RWPE2 (cell line): ENCODE results near the gene CIB4.
A peak's percentile ranks its signal among the peaks of the same experiment; 100 is the strongest.

Experiments
- ATAC-seq: fragments of 200-7000 bp; cut with Tn5 transposase; 3 replicates; pipeline ENCODE4 v1.9.1; 2021; ENCODE audit warnings: low read depth
- DNase-seq: peaks from one replicate; pipeline ENCODE4 v3.0.0-alpha.2; 2020; ENCODE audit warnings: low spot score
- H3K27ac ChIP-seq: fragments of 450-650 bp; 2 replicates; pipeline ENCODE4 v1.5.1; 2017; ENCODE audit warnings: mild to moderate bottlenecking; ENCODE audit not compliant: poor library complexity, severe bottlenecking
- H3K27me3 ChIP-seq: fragments of 250-450 bp; sonication (Bioruptor Pico); 2 replicates; pipeline ENCODE4 v1.5.1; 2021; ENCODE audit warnings: mild to moderate bottlenecking, moderate library complexity; ENCODE audit not compliant: insufficient read depth, poor library complexity, severe bottlenecking
- H3K36me3 ChIP-seq: fragments of 250-450 bp; sonication (Bioruptor Pico); 2 replicates; pipeline ENCODE4 v1.5.1; 2020; ENCODE audit warnings: low read depth, mild to moderate bottlenecking, moderate library complexity
- H3K4me1 ChIP-seq: fragments of 250-450 bp; sonication (Bioruptor Pico); 2 replicates; pipeline ENCODE4 v1.5.1; 2021; ENCODE audit warnings: mild to moderate bottlenecking, moderate library complexity; ENCODE audit not compliant: insufficient read depth, poor library complexity, severe bottlenecking
- H3K4me3 ChIP-seq: fragments of 250-450 bp; sonication (Bioruptor Pico); 2 replicates; pipeline ENCODE4 v1.5.1; 2021; ENCODE audit warnings: mild to moderate bottlenecking, moderate library complexity; ENCODE audit not compliant: severe bottlenecking
- H3K9me3 ChIP-seq: fragments of 250-450 bp; sonication (Bioruptor Pico); 2 replicates; pipeline ENCODE4 v1.5.1; 2021; ENCODE audit warnings: mild to moderate bottlenecking, moderate library complexity; ENCODE audit not compliant: severe bottlenecking
- CTCF ChIP-seq: fragments of 450-650 bp; IDR thresholded peaks from one replicate; pipeline ENCODE4 v1.5.1; 2017; ENCODE audit warnings: mild to moderate bottlenecking, moderate library complexity; ENCODE audit not compliant: poor library complexity, severe bottlenecking

The CIB4 gene

GRCh38 chr2:26534098-26534864, 106.9 kb downstream of the CIB4 start:
- DNase-seq, result peak; percentile 19
- no peak overlapping the region for H3K4me3 ChIP-seq
- no peak for ATAC-seq
- no peaks in the 10 kb centered on the region for H3K36me3 ChIP-seq
- no peak for TF ChIP-seq CTCF
- H3K9me3 ChIP-seq, result no peaks in the 10 kb centered on the region
- no peaks in the 10 kb centered on the region for H3K4me1 ChIP-seq
- no peaks in the 10 kb centered on the region for H3K27me3 ChIP-seq
- H3K27ac ChIP-seq, result no peak overlapping the region

- Histone ChIP-seq H3K27ac (no peak overlapping the region), H3K9me3 (no peaks in the 10 kb centered on the region), H3K4me3 (no peak overlapping the region), H3K27me3 (no peaks in the 10 kb centered on the region), H3K4me1 (no peaks in the 10 kb centered on the region), H3K36me3 (no peaks in the 10 kb centered on the region)
- no peak for TF ChIP-seq CTCF
- DNase-seq (peak; percentile 31), ATAC-seq (no peak)
Observed at GRCh38 chr2:26533661-26534060, 107.5 kb downstream of the CIB4 start.

- ATAC-seq (no peak), DNase-seq (peak; percentile 26)
- H3K4me3 ChIP-seq, result no peak overlapping the region
- no peaks in the 10 kb centered on the region for H3K36me3 ChIP-seq
- no peak for TF ChIP-seq CTCF
- no peaks in the 10 kb centered on the region for H3K4me1 ChIP-seq
- no peaks in the 10 kb centered on the region for H3K27me3 ChIP-seq
- no peak overlapping the region for H3K27ac ChIP-seq
- no peaks in the 10 kb centered on the region for H3K9me3 ChIP-seq
Observed at GRCh38 chr2:26532301-26533250, 108.6 kb downstream of the CIB4 start.
